Myometrial cell (primary cell): ENCODE data around the gene POLR3H. TPM values are rescaled to one million over a fixed set of nuclear protein-coding genes. Genes with fewer than 3 reads are reported as not detected.

Source experiments
- total RNA-seq: library from RNA; depleted of rRNA; stranded (reverse); fragments of >200 nt; gene quantifications from 2 replicates; pipeline ENCODE4 v1.2.3, GENCODE V29; 2015

The POLR3H gene, protein sequence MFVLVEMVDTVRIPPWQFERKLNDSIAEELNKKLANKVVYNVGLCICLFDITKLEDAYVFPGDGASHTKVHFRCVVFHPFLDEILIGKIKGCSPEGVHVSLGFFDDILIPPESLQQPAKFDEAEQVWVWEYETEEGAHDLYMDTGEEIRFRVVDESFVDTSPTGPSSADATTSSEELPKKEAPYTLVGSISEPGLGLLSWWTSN
- 10.5 and 27.7 TPM in 2 replicates for total RNA-seq

DNA sequence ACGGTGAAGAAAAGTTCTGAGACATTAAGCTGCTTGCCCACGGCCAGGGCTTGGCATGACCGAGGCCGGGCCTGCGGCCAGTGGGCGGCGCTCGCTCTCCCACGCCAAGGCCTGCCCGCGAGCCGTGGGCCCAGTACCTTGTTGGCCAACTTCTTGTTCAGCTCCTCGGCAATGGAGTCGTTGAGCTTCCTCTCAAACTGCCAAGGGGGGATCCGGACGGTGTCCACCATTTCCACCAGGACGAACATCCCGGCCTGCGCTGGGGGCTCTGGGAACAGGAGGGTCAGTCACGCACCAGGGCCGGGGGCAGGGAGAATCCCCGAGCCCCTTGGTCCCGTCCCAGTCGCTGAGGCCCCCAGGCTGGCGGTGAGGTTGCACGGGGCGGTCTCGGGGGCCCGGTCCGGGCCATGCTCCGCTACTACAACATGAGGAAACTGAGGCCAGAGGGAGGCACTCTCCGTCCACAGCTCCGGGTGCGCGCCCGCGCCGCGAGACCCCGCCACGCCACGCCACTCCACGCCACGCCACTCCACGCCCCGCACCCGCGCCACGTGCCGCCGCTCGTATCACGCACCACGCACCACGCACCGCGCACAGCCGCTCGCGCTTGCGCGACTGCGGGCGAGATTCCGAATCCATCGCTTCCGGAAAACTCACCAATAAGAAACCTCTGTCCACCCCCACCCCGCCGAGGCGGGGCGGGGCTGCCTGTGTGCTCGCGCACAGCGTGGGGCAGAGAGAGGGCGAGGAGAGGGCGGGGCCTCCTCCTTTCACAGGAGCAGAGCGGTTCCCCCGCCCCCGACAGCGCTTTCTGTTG lies at the start of gene POLR3H:
Gene POLR3H, minus strand, starts transcription at position 617 of the 817 bp plus-strand sequence. Its CDS starts 369 bp downstream, at position 248.

GRCh38 chr22:41589391-41590241 lies 45.3 kb upstream of the POLR3H start, which contains the start of gene PMM1:
Gene PMM1, minus strand, starts transcription at chr22:41589840. Its CDS starts 35 bp downstream, at chr22:41589805.

Other genes starting within 250 kb of the POLR3H start
- gene ZC3H7B, start 242.9 kb downstream of the POLR3H start, total RNA-seq, result 49.3 and 51.6 TPM in 2 replicates
- 10.8 and 16.7 TPM in 2 replicates for gene TEF, start 162.5 kb downstream of the POLR3H start, total RNA-seq
- gene TOB2, start 97.7 kb downstream of the POLR3H start, total RNA-seq, result 27.1 and 36.6 TPM in 2 replicates
- 47.5 and 55.6 TPM in 2 replicates for gene PHF5A, start 75.8 kb downstream of the POLR3H start, total RNA-seq
- 103 and 109 TPM in 2 replicates for gene ACO2, start 75.4 kb downstream of the POLR3H start, total RNA-seq
- gene CSDC2, start 16.5 kb upstream of the POLR3H start, total RNA-seq, result 2.3 and 2.7 TPM in 2 replicates
- 81.0 and 105 TPM in 2 replicates for gene PMM1, start 45.4 kb upstream of the POLR3H start, total RNA-seq
- gene DESI1, start 76.6 kb upstream of the POLR3H start, total RNA-seq, result 23.9 and 31.1 TPM in 2 replicates
- gene XRCC6, start 76.8 kb upstream of the POLR3H start, total RNA-seq, result 492 and 504 TPM in 2 replicates
- gene SNU13, start 144.4 kb upstream of the POLR3H start, total RNA-seq, result 139 and 170 TPM in 2 replicates
- gene MEI1, start 155.0 kb upstream of the POLR3H start, total RNA-seq, result 4.6 and 8.6 TPM in 2 replicates